NCI-H510A treated with DMSO at 0.1 percent for 48 hours (cell line): ENCODE data around the gene CCDC13.

Source experiments
- DNase-seq: peaks from one replicate; lab custom pipeline; 2025; lab: John Stamatoyannopoulos, UW

CCDC13 gene

GRCh38 chr3:42799376-42799775, 26.3 kb upstream of the CCDC13 start:
- no peak for DNase-seq

- no peak for DNase-seq
These were observed 23.4 kb upstream of the CCDC13 start for GRCh38 chr3:42796332-42796885.

- no peak for DNase-seq
These were observed 22.6 kb upstream of the CCDC13 start for GRCh38 chr3:42795621-42796181.

DNA sequence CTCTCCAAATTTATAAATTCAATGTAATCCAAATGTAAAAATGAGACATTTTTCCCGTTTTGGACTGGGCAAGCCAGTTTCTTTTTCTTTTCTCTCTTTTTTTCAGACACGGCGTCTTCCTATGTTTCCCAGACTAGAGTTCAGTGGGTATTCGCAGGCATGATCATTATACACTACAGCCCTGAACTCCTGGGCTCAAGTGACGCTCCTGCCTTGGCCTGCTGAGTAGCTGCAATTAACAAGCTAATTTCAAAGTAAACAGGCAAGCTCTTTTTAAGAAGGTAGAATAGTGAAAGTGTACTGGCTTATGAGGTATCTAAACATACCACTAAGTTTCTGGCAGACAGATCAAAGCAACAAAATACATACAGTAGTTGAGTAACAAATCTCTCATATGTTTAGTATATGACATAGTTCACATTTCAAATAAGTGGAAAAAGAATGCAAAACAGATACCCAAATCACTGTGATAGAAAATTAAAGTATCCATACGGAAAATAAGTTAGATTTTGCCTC, 17.7 kb upstream of the CCDC13 start:
- peak; percentile 58 for DNase-seq

DNA sequence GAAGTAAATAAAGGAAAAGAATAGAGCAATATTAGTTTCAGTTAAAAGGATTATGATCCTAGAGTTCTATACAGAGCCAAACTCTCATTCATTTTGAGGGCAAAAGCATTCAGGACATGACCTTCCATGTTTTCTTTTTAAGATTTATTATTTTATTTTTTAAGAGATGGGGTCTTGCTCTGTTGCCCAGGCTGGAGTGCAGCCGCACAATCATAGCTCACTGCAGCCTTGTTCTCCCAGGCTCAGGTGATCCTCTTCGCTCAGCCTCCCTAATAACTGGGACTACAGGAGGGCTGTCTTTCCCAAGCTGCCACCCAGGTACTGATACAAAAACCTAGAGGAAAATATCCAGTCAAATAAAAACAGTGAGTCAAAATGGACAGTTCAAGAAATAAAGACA, 13.6 kb upstream of the CCDC13 start:
- no peak for DNase-seq

DNA sequence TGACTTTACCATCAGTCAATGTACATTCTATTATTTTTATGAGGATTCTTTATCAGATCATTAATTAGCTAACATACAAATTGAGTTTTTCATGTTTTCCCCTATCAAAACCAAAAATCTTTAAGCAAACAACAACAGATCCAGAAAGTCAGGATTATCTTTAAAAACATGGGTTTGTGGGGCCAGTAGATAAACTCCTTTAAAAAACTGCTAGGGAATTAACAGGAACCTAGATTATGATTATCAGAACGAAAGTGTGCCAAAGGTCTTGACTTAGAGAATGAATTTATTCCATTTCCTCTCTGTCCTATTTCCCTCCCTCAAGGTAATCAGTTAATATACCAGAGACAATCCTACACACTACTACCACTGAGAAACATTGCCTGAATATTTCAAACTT, 13.2 kb upstream of the CCDC13 start:
- DNase-seq, result no peak

DNA sequence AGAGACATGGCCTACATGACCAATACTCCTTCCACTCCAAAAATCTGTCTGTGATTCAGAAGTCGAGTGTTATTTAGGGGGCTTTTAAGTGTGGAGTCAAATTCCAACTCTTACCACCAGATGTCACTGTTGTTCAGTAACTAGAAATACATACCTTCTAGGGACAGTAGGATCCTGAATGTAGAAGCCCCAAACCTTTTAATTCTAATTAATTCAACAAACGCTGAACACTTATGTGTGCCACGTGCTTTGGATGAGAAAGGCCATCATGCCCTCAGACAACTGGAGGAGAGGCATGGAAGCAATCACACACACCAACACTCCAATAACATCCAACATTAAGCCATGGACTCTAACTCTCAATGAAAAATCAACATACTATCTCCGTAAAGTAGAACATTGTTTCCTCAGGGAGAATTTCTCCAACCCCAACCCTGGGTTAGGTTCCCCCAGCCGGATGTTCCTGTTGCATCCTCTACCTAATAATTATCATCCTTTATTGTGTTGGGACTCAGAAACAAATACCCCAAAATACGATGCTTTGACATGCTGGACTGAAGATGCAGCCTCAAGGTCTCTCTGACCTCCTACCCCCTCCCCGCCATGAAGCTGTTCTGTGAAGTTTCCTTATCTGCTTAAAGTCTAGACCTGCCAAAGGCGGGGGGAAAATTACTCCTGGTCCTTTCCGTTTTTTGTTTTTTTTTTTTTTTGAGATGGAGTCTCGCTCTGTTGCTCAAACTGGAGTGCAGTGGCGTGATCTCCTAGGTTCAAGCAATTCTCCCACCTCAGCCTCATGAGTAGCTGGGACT, 8.0 kb upstream of the CCDC13 start:
- DNase-seq, result peak; percentile 78

DNA sequence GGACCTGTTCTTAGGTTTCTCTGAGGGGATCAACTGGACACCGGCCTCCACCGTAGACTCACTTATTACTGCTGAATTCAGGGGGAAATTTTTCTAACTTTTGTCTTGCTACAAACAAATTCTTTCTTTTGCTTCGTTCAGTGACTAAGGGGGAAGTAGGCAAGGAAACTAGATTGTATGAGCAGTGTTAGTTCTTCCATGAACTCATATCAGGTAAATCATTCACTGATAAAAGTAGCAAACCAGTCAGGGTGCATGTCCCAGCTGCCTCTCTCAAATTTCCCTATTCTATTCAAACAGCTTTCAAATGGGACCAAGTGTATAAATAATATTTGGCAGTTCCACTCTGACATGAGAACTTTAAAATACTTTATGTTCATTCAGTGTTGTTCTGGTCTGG, 7.3 kb upstream of the CCDC13 start:
- DNase-seq, result no peak

GRCh38 chr3:42778644-42779043, 5.6 kb upstream of the CCDC13 start:
- no peak for DNase-seq

DNA sequence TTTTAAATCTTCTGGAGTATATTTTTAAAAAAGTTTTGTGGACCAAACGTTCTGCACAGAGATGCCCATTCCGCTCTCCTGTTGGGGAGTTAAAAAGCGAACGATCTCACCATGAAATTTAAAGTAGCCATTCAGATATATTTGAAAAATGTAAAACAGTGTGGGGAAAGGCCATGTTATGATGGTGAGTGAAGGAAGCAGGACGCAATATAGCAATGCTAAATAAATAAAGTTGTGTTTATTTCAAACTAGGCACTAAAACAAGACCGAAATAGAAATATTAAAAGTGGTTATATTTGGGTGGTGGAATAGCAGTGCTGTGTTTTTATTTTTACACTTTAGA, 327 bp upstream of the CCDC13 start:
- no peak for DNase-seq

DNA sequence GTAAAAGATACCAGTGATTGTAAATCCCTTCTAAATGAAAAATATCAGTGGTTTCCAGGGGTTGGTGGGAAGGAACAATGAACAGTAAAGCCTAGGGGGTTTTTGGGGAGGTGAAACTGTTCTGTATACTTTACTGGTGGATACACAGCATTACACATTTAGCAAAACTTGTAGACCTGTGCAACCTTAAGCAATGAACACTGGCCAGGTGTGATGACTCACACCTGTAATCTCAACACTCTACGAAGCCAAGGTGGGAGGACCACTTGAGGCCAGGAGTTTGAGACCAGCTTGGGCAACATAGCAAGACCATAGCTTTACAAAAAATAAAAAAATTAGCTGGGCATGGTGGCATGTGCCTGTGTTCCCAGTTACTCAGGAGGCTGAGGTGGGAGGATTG, 1.8 kb downstream of the CCDC13 start:
- DNase-seq, result no peak

- no peak for DNase-seq
These were observed 3.4 kb downstream of the CCDC13 start for GRCh38 chr3:42769477-42770131.

GRCh38 chr3:42764561-42765295, 8.3 kb downstream of the CCDC13 start:
- DNase-seq, result no peak

DNA sequence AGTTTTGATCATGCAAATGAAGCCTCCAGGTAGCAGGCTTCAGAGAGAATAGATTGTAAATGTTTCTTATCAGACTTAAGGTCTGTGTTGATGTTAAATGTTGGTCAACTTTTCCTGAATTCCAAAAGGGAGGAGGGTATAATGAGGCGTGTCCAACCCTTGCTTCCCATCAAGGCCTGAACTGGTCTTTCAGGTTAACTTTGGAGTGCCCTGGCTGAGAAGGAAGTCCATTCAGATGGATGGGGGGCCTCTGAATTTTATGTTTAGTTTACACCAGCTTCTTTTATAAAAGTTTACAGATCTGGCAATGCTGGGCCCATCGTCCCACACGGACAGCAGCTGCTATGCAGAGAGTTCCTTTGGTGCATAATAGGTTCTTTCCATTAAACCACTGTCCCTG, 8.9 kb downstream of the CCDC13 start:
- DNase-seq, result peak; percentile 28

DNA sequence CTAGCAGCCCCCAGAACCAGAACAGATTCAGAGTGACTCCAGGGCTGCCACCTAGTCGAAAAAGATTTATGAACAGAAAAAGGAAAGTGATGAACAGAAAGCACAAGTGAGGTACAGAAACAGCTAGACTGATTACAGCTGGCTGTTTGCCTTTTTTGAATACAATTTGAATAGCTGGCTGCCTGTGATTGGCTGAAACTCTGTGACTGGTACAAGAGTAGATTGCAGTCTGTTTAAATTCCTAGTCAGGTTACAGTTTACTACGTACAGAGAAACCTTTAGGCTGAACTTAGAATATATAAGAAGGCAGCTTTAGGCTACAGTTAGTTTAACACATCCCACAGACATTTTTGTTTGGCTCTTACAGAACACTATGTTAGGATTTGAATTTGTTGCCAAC, 10.0 kb downstream of the CCDC13 start:
- no peak for DNase-seq

DNA sequence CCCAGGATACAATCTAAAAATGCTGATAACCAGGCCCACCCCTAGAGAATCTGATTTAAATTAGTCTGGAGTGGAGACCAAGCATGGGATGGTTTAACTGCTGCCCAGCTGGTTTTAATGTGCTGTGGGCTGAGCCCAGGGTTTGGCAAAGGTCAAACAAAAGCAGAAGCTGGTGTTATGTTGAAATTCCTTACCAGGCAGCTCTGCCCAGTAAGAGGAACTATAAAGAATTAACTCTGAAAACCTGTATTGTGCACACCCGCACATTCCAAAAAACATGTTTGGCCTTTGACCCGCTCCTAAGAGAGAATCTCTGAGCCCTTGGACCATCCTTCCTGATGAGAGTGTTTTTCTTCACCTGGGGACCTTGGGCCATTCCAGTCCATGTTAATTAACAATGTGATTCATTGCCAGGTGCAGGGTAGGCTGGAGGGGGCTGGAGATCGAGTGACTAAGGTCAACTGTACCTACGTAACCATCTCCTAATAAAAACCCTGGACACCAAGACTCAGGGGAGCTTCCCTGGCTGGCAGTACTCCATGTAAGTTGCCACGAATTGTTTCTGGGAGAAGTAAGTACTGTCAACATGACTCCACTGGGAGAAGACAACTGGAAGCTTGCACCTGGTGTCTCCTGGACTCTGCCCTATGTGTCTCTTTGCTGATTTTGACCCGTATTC, 10.9 kb downstream of the CCDC13 start:
- no peak for DNase-seq

DNA sequence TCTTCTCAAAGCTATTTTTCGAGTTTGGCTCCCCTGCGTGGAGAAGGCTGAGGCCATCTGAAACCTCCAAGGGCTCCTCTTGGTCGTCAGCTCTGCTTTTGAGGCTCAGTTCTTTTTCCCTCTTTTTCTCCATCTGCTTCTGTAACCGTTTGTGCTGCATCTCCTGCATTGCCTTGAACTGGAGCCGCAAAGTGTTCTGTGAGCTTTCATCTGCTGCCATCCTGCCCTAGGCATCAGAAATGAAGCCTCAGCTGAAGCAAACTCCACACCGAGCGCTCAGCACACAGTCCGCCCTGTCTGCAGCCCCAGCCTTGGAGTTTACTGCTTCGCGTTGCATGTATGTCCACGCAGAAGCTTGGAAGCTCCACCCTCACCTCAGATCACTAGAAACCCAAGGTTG, 14.9 kb downstream of the CCDC13 start:
- no peak for DNase-seq

GRCh38 chr3:42756681-42757213, 16.3 kb downstream of the CCDC13 start:
- no peak for DNase-seq

- DNase-seq, result peak; percentile 23
These were observed 17.1 kb downstream of the CCDC13 start for GRCh38 chr3:42755681-42756578.

- no peak for DNase-seq
These were observed 19.3 kb downstream of the CCDC13 start for GRCh38 chr3:42753757-42754156.
